Neutrophil (primary cell): ENCODE results near the gene CPA4.

Source experiments
- H3K27ac ChIP-seq: fragments of 200-600 bp; sonication (generic); 2 replicates; pipeline ENCODE4 v1.5.1; 2016; ENCODE audit warnings: mild to moderate bottlenecking, moderate library complexity
- H3K27me3 ChIP-seq: fragments of 200-600 bp; sonication (generic); 2 replicates; pipeline ENCODE4 v1.6.0; 2016; ENCODE audit warnings: mild to moderate bottlenecking
- H3K36me3 ChIP-seq: fragments of 200-600 bp; sonication (generic); 2 replicates; pipeline ENCODE4 v1.5.1; 2017
- H3K4me1 ChIP-seq, 2 experiments: fragments of 200-600 bp in 1 of 2; sonication (generic) in 1 of 2; 1 replicate in 1 of 2; 2 replicates in 1 of 2; pipeline versions ENCODE4 v1.5.1 to v1.6.1; 2013 to 2016; ENCODE audit warnings: low read depth in 1 of 2, low read length in 1 of 2, mild to moderate bottlenecking in 1 of 2, moderate library complexity in 1 of 2; ENCODE audit not compliant: control insufficient read depth in 1 of 2, insufficient read depth in 1 of 2
- H3K4me3 ChIP-seq, 2 experiments: fragments of 200-600 bp in 1 of 2; sonication (generic) in 1 of 2; 1 replicate in 1 of 2; 2 replicates in 1 of 2; pipeline ENCODE4 v1.5.1; 2013 to 2016; ENCODE audit warnings: low read depth in 1 of 2, low read length in 1 of 2, mild to moderate bottlenecking in 1 of 2, moderate library complexity in 1 of 2
- H3K9me3 ChIP-seq: fragments of 200-600 bp; sonication (generic); 2 replicates; pipeline ENCODE4 v1.5.1; 2016
- TF ChIP-seq, protein P1 (sequence below): fragments of 200-600 bp; sonication (generic); IDR thresholded peaks from 2 replicates; pipeline ENCODE4 v1.5.1; 2016; ENCODE audit warnings: antibody characterized with exemption

CPA4 gene

DNA sequence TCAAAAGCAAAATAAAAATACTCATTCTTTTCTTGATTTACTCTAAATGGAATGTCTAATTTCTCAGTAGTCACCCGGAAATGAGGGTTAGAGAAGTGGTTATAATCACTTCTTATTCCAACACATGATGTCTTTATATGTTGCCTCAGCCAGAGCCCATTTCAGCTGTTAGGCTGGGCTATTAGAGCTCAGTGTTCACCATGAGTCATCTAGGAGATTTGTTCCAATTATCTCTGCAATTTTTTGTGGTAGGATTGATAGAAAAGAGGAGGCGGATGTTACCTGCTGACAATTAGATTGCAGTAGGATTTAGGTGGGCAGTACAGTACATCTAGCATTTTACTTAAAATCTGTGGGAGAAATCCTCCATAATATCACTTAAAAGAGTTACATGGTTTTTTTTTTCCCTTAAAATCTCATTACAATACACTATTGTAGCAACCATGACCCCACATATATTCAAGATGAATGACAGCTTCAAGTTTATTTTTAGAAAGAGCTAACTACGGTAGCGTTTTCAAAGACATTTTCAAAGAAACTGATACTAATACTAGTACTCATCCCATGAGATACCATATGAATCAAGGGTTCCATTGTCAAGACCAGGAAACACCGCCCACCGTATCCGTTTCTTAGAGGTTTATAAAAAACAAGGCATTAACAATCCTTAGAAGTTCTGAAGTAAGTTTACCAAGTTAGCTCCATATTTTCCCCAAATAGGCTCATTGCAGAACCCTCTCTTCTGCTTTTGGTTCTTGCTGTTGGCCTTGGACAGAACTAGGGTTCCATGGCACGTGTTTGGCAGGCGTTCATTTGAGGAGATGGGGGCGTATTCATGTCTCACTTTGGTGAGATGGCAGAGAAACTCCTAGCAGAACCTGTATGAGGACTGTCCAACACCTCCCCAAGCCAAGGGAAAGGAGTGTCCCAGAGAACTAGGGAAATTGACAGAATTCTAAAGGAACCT is 15.9 kb upstream of the CPA4 start:
- TF ChIP-seq, protein P1, sequence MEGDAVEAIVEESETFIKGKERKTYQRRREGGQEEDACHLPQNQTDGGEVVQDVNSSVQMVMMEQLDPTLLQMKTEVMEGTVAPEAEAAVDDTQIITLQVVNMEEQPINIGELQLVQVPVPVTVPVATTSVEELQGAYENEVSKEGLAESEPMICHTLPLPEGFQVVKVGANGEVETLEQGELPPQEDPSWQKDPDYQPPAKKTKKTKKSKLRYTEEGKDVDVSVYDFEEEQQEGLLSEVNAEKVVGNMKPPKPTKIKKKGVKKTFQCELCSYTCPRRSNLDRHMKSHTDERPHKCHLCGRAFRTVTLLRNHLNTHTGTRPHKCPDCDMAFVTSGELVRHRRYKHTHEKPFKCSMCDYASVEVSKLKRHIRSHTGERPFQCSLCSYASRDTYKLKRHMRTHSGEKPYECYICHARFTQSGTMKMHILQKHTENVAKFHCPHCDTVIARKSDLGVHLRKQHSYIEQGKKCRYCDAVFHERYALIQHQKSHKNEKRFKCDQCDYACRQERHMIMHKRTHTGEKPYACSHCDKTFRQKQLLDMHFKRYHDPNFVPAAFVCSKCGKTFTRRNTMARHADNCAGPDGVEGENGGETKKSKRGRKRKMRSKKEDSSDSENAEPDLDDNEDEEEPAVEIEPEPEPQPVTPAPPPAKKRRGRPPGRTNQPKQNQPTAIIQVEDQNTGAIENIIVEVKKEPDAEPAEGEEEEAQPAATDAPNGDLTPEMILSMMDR, result no peak
- no peak overlapping the region for H3K27ac ChIP-seq
- H3K4me3 ChIP-seq, result no peak overlapping the region
- no peaks in the 10 kb centered on the region for H3K36me3 ChIP-seq
- no peaks in the 10 kb centered on the region for H3K9me3 ChIP-seq
- H3K4me1 ChIP-seq, result peaks cover 3 to 17% of the 10 kb centered on the region in 2 experiments
- peaks cover 49% of the 10 kb centered on the region for H3K27me3 ChIP-seq

GRCh38 chr7:130277763-130278643 is 15.0 kb upstream of the CPA4 start:
- no peaks in the 10 kb centered on the region for H3K36me3 ChIP-seq
- H3K27ac ChIP-seq, result no peak overlapping the region
- H3K9me3 ChIP-seq, result no peaks in the 10 kb centered on the region
- TF ChIP-seq, protein P1, result no peak
- peaks cover 2 to 11% of the 10 kb centered on the region in 2 experiments for H3K4me1 ChIP-seq
- no peak overlapping the region for H3K4me3 ChIP-seq
- H3K27me3 ChIP-seq, result peaks cover 40% of the 10 kb centered on the region

DNA sequence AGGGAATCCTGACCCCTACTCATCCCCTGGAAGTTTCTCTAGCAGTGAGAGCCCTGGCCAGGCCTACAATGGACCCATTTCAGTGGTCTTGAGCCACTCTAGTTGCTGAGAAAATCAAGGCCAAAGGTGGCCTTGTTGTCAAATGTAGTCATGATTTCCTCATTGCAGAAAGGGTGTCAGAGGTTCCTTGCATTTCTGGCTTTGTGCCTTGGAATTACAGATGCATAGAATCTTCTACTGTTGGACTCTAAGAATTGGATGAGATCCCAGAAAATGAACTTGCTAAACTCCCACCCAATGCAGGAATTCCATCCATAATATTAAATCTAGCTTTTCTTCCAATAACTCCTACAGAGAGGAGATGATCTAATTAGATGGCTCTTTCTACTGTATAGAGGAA is 14.1 kb upstream of the CPA4 start:
- Histone ChIP-seq H3K4me1 (peaks cover 0 to 3% of the 10 kb centered on the region in 2 experiments), H3K27me3 (peaks cover 31% of the 10 kb centered on the region), H3K9me3 (no peaks in the 10 kb centered on the region), H3K27ac (no peak overlapping the region), H3K4me3 (no peak overlapping the region), H3K36me3 (no peaks in the 10 kb centered on the region)
- TF ChIP-seq, protein P1, result no peak

- Histone ChIP-seq H3K4me3 (no peak overlapping the region), H3K27me3 (peaks cover 27% of the 10 kb centered on the region), H3K9me3 (no peaks in the 10 kb centered on the region), H3K27ac (no peak overlapping the region), H3K36me3 (no peaks in the 10 kb centered on the region), H3K4me1 (no peaks in the 10 kb centered on the region)
- TF ChIP-seq, protein P1, result no peak
These were observed 13.7 kb upstream of the CPA4 start for GRCh38 chr7:130279286-130279685.

DNA sequence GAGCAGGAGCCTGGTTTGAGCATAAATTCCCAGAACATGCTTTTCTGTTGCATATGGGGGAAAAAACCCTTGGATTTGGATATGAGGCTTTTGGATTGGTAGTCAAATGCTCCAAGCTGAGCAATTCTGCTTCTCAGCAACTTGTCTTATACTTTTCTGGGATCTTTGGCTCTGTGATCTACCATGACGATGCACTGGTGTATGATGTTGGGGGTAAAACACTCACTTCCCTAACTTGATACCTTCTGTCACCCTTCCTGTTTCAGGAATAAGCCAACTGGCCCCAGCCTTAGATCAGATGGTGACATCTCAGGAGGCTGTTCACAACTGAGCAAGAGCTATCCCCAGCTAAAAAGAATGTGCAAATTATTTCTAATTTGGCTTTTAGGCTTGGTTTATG is 13.1 kb upstream of the CPA4 start:
- H3K4me3 ChIP-seq, result no peak overlapping the region
- no peak overlapping the region for H3K27ac ChIP-seq
- TF ChIP-seq, protein P1, result no peak
- H3K4me1 ChIP-seq, result no peaks in the 10 kb centered on the region
- peaks cover 21% of the 10 kb centered on the region for H3K27me3 ChIP-seq
- H3K9me3 ChIP-seq, result no peaks in the 10 kb centered on the region
- H3K36me3 ChIP-seq, result no peaks in the 10 kb centered on the region
